A549 (cell line): ENCODE measurements around the gene LDLRAD4.

Source experiments
- CHD2 ChIP-seq: fragments of 150-350 bp; IDR thresholded peaks from 2 replicates; pipeline ENCODE4 v1.6.1; 2014; ENCODE audit warnings: low read length; ENCODE audit not compliant: partially characterized antibody
- EHMT2 ChIP-seq: fragments of 200-600 bp; sonication (generic); IDR thresholded peaks from 2 replicates; pipeline ENCODE4 v1.6.1; 2016; ENCODE audit warnings: antibody characterized with exemption, low read depth, mild to moderate bottlenecking, moderate library complexity
- JUNB ChIP-seq: fragments of >200 bp; sonication (Bioruptor Twin); formaldehyde crosslinking; IDR thresholded peaks from 2 replicates; pipeline ENCODE4 v1.6.1; 2016
- MAFK ChIP-seq: fragments of 450-650 bp; IDR thresholded peaks from 2 replicates; pipeline ENCODE4 v1.6.1; 2014; ENCODE audit not compliant: partially characterized antibody
- MAZ ChIP-seq: fragments of 150-350 bp; IDR thresholded peaks from 2 replicates; pipeline ENCODE4 v1.6.1; 2014; ENCODE audit warnings: antibody characterized with exemption, low read depth, low read length, borderline replicate concordance
- NR3C1 ChIP-seq: fragments of >200 bp; sonication (Bioruptor Twin); formaldehyde crosslinking; IDR thresholded peaks from 3 replicates; pipeline ENCODE4 v1.6.1; 2017
- POLR2A ChIP-seq: IDR thresholded peaks from 2 replicates; pipeline ENCODE4 v1.6.1; 2012; ENCODE audit warnings: mild to moderate bottlenecking, low read length
- RNF2 ChIP-seq: fragments of 200-600 bp; sonication (generic); IDR thresholded peaks from 2 replicates; pipeline ENCODE4 v1.6.1; 2016; ENCODE audit warnings: low read depth, mild to moderate bottlenecking, antibody characterized with exemption, moderate library complexity, borderline replicate concordance
- SMC3 ChIP-seq: fragments of >200 bp; sonication (Bioruptor Twin); formaldehyde crosslinking; IDR thresholded peaks from 3 replicates; pipeline ENCODE4 v1.6.1; 2018; ENCODE audit warnings: inconsistent platforms
- USF2 ChIP-seq: fragments of 450-650 bp; IDR thresholded peaks from 2 replicates; pipeline ENCODE4 v1.6.1; 2014; ENCODE audit warnings: antibody characterized with exemption
- ZFP36 ChIP-seq: fragments of 450-650 bp; IDR thresholded peaks from 2 replicates; pipeline ENCODE4 v1.6.1; 2014; ENCODE audit warnings: borderline replicate concordance; ENCODE audit not compliant: partially characterized antibody
- TF ChIP-seq, protein P1 (sequence below): fragments of >200 bp; sonication (Bioruptor Twin); formaldehyde crosslinking; IDR thresholded peaks from 3 replicates; pipeline ENCODE4 v1.5.1; 2016
- TF ChIP-seq, protein P2 (sequence below): fragments of 200-600 bp; sonication (generic); IDR thresholded peaks from 2 replicates; pipeline ENCODE4 v1.6.1; 2016; ENCODE audit warnings: antibody characterized with exemption, mild to moderate bottlenecking, moderate library complexity
- TF ChIP-seq, protein P3 (sequence below): fragments of 150-350 bp; IDR thresholded peaks from 2 replicates; pipeline ENCODE4 v1.6.1; 2014; ENCODE audit warnings: low read depth, mild to moderate bottlenecking, low read length

- TF ChIP-seq, protein P1, sequence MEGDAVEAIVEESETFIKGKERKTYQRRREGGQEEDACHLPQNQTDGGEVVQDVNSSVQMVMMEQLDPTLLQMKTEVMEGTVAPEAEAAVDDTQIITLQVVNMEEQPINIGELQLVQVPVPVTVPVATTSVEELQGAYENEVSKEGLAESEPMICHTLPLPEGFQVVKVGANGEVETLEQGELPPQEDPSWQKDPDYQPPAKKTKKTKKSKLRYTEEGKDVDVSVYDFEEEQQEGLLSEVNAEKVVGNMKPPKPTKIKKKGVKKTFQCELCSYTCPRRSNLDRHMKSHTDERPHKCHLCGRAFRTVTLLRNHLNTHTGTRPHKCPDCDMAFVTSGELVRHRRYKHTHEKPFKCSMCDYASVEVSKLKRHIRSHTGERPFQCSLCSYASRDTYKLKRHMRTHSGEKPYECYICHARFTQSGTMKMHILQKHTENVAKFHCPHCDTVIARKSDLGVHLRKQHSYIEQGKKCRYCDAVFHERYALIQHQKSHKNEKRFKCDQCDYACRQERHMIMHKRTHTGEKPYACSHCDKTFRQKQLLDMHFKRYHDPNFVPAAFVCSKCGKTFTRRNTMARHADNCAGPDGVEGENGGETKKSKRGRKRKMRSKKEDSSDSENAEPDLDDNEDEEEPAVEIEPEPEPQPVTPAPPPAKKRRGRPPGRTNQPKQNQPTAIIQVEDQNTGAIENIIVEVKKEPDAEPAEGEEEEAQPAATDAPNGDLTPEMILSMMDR, result no peak
- TF ChIP-seq RNF2 (no peak), NR3C1 (no peak), POLR2A (no peak), MAFK (no peak), MAZ (no peak), SMC3 (no peak), ZFP36 (no peak), CHD2 (no peak), USF2 (no peak), JUNB (no peak), EHMT2 (no peak)
- TF ChIP-seq, protein P2, sequence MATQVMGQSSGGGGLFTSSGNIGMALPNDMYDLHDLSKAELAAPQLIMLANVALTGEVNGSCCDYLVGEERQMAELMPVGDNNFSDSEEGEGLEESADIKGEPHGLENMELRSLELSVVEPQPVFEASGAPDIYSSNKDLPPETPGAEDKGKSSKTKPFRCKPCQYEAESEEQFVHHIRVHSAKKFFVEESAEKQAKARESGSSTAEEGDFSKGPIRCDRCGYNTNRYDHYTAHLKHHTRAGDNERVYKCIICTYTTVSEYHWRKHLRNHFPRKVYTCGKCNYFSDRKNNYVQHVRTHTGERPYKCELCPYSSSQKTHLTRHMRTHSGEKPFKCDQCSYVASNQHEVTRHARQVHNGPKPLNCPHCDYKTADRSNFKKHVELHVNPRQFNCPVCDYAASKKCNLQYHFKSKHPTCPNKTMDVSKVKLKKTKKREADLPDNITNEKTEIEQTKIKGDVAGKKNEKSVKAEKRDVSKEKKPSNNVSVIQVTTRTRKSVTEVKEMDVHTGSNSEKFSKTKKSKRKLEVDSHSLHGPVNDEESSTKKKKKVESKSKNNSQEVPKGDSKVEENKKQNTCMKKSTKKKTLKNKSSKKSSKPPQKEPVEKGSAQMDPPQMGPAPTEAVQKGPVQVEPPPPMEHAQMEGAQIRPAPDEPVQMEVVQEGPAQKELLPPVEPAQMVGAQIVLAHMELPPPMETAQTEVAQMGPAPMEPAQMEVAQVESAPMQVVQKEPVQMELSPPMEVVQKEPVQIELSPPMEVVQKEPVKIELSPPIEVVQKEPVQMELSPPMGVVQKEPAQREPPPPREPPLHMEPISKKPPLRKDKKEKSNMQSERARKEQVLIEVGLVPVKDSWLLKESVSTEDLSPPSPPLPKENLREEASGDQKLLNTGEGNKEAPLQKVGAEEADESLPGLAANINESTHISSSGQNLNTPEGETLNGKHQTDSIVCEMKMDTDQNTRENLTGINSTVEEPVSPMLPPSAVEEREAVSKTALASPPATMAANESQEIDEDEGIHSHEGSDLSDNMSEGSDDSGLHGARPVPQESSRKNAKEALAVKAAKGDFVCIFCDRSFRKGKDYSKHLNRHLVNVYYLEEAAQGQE, result no peak
- TF ChIP-seq, protein P3, sequence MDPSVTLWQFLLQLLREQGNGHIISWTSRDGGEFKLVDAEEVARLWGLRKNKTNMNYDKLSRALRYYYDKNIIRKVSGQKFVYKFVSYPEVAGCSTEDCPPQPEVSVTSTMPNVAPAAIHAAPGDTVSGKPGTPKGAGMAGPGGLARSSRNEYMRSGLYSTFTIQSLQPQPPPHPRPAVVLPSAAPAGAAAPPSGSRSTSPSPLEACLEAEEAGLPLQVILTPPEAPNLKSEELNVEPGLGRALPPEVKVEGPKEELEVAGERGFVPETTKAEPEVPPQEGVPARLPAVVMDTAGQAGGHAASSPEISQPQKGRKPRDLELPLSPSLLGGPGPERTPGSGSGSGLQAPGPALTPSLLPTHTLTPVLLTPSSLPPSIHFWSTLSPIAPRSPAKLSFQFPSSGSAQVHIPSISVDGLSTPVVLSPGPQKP, result no peak
Measured at GRCh38 chr18:13572721-13573120, 354.2 kb downstream of the LDLRAD4 start.
